ENCODE measurements around the gene CMIP. TPM values are rescaled to one million over a fixed set of nuclear protein-coding genes. Genes with fewer than 3 reads are reported as not detected.

CMIP gene
- total RNA-seq, 2 donors from 2014 or later = 7.7 to 19.2 TPM

DNA sequence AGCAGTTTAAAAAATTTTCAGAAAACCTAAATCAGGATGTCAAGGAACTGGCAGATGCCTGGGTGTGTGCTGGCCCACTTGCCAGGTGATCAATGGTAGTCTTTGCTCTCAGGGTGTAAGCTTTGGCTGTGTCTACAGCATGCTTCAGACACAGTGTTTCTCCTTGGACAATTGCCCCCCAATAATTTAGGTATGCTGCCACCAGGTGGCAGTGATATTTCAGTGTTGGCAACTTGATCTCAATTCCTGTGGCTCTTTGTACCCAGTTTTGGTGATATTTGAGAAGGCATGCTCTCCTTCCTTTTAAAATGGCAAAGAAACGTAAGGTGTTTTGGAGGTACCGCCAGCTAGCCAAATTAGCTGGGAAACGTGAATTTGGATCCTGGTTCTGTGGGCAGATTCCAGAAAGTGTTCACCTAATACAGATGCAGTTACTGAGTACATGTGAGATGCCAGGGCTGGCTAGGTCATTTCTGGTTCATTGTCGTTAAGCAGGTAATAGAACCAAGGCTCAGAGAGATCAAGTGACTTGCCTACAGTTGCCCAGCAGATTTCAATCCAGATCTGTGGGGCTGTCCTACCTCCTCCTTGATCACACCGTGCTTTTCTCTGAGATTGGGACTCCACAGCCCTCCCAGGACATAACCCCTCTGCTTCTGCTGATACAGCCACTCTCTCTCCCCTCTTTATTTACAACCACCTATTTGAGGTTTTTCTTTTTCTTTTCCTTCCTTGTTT lies 178.9 kb downstream of the CMIP start:
- no peak for DNase-seq (ENCODE audit: low spot score)
- TF ChIP-seq, protein P1, sequence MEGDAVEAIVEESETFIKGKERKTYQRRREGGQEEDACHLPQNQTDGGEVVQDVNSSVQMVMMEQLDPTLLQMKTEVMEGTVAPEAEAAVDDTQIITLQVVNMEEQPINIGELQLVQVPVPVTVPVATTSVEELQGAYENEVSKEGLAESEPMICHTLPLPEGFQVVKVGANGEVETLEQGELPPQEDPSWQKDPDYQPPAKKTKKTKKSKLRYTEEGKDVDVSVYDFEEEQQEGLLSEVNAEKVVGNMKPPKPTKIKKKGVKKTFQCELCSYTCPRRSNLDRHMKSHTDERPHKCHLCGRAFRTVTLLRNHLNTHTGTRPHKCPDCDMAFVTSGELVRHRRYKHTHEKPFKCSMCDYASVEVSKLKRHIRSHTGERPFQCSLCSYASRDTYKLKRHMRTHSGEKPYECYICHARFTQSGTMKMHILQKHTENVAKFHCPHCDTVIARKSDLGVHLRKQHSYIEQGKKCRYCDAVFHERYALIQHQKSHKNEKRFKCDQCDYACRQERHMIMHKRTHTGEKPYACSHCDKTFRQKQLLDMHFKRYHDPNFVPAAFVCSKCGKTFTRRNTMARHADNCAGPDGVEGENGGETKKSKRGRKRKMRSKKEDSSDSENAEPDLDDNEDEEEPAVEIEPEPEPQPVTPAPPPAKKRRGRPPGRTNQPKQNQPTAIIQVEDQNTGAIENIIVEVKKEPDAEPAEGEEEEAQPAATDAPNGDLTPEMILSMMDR (IDR thresholded peaks at IDR 0.05) = peak in 1 of 2 donors; percentile 69
- H3K27ac ChIP-seq = no peak overlapping the region
- no peaks in the 10 kb centered on the region for H3K36me3 ChIP-seq
- no peaks in the 10 kb centered on the region for H3K27me3 ChIP-seq
- peaks cover 0 to 13% of the 10 kb centered on the region in 2 donors for H3K4me1 ChIP-seq
- H3K9me3 ChIP-seq = no peaks in the 10 kb centered on the region
- H3K4me3 ChIP-seq = no peak overlapping the region

DNA sequence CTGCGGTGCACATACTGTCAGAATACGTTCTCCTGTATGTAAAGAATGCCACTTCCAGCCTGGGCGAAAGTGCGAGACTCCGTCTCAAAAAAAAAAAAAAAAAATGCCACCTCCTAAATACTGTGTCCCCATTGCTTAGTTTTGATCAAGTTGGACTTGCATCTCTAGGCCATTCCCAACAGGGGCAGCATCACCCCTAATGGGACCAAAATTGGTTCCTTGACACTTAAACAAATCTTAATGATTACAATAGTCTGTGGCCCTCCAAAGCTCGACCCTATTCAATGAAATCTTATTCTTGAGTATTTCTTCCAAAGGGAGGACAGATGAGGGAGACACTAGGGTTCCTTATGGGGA lies 179.8 kb downstream of the CMIP start:
- no peak overlapping the region for H3K27ac ChIP-seq
- no peak overlapping the region for H3K4me3 ChIP-seq
- TF ChIP-seq, protein P1 (IDR thresholded peaks at IDR 0.05) = no peak
- H3K36me3 ChIP-seq = no peaks in the 10 kb centered on the region
- no peaks in the 10 kb centered on the region for H3K9me3 ChIP-seq
- no peak for DNase-seq (ENCODE audit: low spot score)
- H3K4me1 ChIP-seq = peaks cover 0 to 13% of the 10 kb centered on the region in 2 donors
- no peaks in the 10 kb centered on the region for H3K27me3 ChIP-seq

DNA sequence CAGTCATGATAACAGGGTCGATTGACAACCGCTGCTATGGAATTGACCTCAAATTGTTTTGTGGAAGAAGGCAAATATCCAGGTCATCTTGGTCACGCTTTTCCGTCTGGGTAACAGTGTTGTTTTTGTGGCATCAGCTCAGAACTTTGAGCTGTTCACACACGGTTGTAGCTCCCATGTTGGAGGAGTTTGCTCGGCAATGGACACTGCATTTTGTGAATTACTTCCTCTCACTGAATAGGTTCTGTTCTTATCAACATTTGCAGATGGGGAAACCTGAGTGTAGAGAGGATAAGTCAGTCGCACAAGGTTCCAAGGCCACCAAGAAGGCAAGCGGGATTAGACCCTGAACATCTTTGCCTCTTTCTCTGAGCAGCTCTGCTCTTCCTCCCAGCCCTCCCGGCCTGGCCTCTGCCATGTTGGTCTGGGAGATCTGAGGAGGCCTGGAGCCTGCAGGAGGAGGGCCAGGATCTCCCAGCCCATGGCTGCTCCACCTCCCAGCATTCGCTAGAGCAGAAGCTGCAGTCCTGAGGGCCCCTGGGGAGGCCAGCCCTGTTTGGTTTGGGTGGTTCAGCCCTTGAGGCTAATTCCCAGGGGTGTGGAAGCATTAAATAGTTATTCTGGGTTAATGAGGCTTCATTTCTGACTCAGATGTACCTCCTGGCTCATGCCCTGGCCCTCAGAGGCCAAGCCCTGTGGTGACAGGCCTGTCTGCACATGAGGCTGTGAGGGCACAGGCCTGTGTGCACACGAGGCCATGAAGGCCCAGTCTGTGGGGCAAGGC lies 180.3 kb downstream of the CMIP start:
- no peak for DNase-seq (ENCODE audit: low spot score)
- H3K36me3 ChIP-seq = no peaks in the 10 kb centered on the region
- H3K9me3 ChIP-seq = no peaks in the 10 kb centered on the region
- TF ChIP-seq, protein P1 (IDR thresholded peaks at IDR 0.05) = no peak
- no peaks in the 10 kb centered on the region for H3K27me3 ChIP-seq
- H3K4me1 ChIP-seq = peaks cover 0 to 13% of the 10 kb centered on the region in 2 donors
- H3K4me3 ChIP-seq = no peak overlapping the region
- no peak overlapping the region for H3K27ac ChIP-seq

DNA sequence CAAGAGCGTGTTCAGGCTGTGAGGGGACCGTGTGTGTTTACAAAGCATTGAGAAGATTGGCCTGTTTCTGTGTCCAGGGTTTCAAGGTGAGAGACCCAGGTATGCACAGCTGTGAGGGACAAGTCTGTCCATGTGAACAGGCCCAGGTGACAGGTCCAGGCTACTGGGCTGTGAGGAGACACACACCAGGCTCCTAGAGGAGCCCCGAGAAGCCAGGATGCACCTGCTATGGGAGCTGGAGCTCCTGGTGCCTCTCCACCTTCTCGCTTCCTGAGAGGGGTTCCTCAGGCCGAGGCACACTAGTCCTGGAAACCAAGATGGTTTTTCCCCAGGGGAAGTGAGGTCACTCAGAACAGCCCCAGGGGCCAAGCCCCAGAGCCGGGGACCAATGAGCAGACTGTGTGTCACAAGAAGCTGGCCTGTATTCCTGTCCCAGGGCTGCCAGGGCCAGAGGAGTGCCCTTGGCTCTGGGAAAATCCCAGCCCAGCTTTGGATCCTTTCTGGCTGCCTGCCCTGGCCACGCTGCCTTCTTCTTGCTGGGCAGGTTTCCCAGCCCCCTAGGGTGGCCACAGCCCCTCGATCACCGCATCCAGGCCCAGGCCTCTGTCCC lies 181.0 kb downstream of the CMIP start:
- no peak for DNase-seq (ENCODE audit: low spot score)
- H3K4me3 ChIP-seq = no peak overlapping the region
- no peaks in the 10 kb centered on the region for H3K36me3 ChIP-seq
- no peak overlapping the region for H3K27ac ChIP-seq
- no peaks in the 10 kb centered on the region for H3K27me3 ChIP-seq
- no peaks in the 10 kb centered on the region for H3K9me3 ChIP-seq
- TF ChIP-seq, protein P1 (IDR thresholded peaks at IDR 0.05) = no peak
- peaks cover 0 to 13% of the 10 kb centered on the region in 2 donors for H3K4me1 ChIP-seq

DNA sequence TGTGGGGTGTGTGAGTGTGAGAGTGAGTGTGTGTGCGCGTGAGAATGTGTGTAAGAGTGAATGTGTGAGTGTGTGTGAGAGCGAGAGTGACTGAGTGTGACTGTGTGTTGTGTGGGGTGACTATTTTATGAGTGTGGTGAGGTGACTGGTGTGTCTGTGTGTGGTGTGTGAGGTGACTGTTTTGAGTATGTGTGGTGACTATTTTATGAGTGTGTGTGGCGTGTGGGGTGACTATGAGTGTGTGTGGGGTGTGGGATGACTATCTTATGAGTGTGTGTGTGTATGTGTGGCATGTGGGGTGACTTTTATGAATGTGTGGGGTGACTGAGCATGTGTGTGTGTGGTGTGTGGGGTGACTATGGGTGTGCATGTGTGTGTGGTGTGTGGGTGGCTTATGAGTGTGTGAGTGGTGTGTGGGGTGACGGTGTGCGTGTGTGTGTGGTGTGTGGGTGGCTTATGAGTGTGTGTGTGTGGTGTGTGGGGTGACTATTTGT lies 181.6 kb downstream of the CMIP start:
- TF ChIP-seq, protein P1 (IDR thresholded peaks at IDR 0.05) = no peak
- DNase-seq (ENCODE audit: low spot score) = no peak
- H3K36me3 ChIP-seq = no peaks in the 10 kb centered on the region
- no peaks in the 10 kb centered on the region for H3K9me3 ChIP-seq
- peaks cover 0 to 13% of the 10 kb centered on the region in 2 donors for H3K4me1 ChIP-seq
- no peak overlapping the region for H3K4me3 ChIP-seq
- H3K27me3 ChIP-seq = no peaks in the 10 kb centered on the region
- H3K27ac ChIP-seq = no peak overlapping the region

Data from right atrium auricular region (tissue), 2 donors.